Thyroid gland (tissue), 4 donors: ENCODE measurements around the gene JOSD2.

Experiments
- CTCF ChIP-seq, 6 experiments: fragments of 200-600 bp in 3 of 6; fragments of 450-650 bp in 3 of 6; sonication (generic) in 3 of 6; IDR thresholded peaks; one replicate each; pipeline ENCODE4 v1.5.1; 2016 to 2019; ENCODE audit warnings: antibody characterized with exemption in 6 of 6, mild to moderate bottlenecking in 2 of 6, inconsistent platforms in 1 of 6, moderate library complexity in 1 of 6
- POLR2A ChIP-seq, 2 donors: fragments of 450-650 bp; IDR thresholded peaks; one replicate each; pipeline ENCODE4 v1.6.1; 2017; ENCODE audit warnings: antibody characterized with exemption in 2 of 2, mild to moderate bottlenecking in 2 of 2, moderate library complexity in 1 of 2

DNA sequence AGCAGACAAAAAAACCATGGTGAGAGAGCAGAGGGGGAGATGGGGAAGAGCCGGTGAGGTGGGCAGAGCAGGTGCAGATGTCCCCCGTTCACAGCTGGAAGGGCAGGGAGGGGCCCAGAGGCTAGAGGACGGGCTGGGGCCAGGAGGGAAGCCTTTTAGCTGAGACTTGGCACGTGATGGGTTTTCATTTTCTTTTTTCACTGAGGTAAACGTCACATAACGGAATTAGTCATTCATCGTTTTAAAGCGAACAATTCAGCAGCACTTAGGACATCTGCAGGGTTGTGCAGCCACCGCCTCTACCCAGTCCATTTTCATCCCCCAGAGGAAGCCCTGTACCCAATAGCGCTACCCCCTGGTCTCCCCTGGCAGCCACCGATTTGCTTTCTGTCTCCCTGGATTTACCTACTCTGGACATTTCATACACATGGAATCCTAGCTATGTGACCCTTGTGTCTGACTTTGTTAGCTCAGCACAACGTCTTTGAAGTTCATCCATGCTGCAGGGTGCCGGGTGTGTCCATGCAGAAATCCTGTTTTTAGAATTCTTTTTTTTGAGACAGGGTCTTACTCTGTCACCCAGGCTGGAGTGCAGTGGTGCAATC, 50.7 kb downstream of the JOSD2 start:
- no peak for TF ChIP-seq CTCF (IDR thresholded peaks at IDR 0.05)
- no peak for TF ChIP-seq POLR2A (IDR thresholded peaks at IDR 0.05)
